HL-60 (cell line): Measurements from ENCODE around the gene ANO10.

Source experiments
- GABPA ChIP-seq: IDR thresholded peaks from 2 replicates; pipeline ENCODE4 v1.6.1; 2012; ENCODE audit warnings: low read depth
- POLR2AphosphoS5 ChIP-seq: IDR thresholded peaks from 2 replicates; pipeline ENCODE4 v1.6.1; 2012; ENCODE audit warnings: low read depth
- TF ChIP-seq, protein P1 (sequence below): IDR thresholded peaks from one replicate; pipeline ENCODE4 v1.5.1; 2011; ENCODE audit warnings: low read length, control low read depth, inconsistent platforms; ENCODE audit not compliant: insufficient read depth
- TF ChIP-seq, protein P2 (sequence below): IDR thresholded peaks from 2 replicates; pipeline ENCODE4 v1.6.1; 2012; ENCODE audit warnings: low read depth; ENCODE audit not compliant: insufficient replicate concordance

DNA sequence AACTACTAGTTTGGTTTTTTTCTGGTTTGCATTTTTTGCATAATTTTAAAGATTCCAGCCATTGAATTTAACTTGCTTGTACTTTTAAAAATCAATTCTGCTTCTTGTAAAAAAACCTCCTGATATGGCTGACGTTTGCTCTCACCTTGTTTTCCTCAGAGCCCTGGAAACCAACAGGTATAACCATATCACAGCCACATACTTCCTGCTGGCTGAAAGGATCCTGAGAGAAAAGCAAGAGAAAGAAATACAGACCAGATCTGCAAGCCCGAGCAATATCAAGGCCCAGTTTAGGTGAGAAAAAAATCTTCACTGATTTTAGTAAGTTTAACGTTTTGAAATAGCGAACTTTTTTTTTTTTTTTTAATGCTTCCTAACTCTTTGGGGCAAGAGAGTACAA lies 278.6 kb downstream of the ANO10 start:
- TF ChIP-seq, protein P1, sequence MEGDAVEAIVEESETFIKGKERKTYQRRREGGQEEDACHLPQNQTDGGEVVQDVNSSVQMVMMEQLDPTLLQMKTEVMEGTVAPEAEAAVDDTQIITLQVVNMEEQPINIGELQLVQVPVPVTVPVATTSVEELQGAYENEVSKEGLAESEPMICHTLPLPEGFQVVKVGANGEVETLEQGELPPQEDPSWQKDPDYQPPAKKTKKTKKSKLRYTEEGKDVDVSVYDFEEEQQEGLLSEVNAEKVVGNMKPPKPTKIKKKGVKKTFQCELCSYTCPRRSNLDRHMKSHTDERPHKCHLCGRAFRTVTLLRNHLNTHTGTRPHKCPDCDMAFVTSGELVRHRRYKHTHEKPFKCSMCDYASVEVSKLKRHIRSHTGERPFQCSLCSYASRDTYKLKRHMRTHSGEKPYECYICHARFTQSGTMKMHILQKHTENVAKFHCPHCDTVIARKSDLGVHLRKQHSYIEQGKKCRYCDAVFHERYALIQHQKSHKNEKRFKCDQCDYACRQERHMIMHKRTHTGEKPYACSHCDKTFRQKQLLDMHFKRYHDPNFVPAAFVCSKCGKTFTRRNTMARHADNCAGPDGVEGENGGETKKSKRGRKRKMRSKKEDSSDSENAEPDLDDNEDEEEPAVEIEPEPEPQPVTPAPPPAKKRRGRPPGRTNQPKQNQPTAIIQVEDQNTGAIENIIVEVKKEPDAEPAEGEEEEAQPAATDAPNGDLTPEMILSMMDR: no peak
- TF ChIP-seq GABPA (no peak), POLR2AphosphoS5 (no peak)
- TF ChIP-seq, protein P2, sequence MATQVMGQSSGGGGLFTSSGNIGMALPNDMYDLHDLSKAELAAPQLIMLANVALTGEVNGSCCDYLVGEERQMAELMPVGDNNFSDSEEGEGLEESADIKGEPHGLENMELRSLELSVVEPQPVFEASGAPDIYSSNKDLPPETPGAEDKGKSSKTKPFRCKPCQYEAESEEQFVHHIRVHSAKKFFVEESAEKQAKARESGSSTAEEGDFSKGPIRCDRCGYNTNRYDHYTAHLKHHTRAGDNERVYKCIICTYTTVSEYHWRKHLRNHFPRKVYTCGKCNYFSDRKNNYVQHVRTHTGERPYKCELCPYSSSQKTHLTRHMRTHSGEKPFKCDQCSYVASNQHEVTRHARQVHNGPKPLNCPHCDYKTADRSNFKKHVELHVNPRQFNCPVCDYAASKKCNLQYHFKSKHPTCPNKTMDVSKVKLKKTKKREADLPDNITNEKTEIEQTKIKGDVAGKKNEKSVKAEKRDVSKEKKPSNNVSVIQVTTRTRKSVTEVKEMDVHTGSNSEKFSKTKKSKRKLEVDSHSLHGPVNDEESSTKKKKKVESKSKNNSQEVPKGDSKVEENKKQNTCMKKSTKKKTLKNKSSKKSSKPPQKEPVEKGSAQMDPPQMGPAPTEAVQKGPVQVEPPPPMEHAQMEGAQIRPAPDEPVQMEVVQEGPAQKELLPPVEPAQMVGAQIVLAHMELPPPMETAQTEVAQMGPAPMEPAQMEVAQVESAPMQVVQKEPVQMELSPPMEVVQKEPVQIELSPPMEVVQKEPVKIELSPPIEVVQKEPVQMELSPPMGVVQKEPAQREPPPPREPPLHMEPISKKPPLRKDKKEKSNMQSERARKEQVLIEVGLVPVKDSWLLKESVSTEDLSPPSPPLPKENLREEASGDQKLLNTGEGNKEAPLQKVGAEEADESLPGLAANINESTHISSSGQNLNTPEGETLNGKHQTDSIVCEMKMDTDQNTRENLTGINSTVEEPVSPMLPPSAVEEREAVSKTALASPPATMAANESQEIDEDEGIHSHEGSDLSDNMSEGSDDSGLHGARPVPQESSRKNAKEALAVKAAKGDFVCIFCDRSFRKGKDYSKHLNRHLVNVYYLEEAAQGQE: no peak
